ENCODE data around the gene AGBL1. TPM values are rescaled to one million over a fixed set of nuclear protein-coding genes. Genes with fewer than 3 reads are reported as not detected.

Gene AGBL1
- total and polyA plus RNA-seq, 11 donors: under 0.01 to 0.08 (median 0.02) TPM; not detected in 8

- H3K4me3 ChIP-seq: no peak overlapping the region
- no peaks in the 10 kb centered on the region for H3K9me3 ChIP-seq
- no peaks in the 10 kb centered on the region for H3K4me1 ChIP-seq
- intact Hi-C loops (cut with DNase I): loop anchor here in 3 of 10 donors (5.0 to 10.0 kb wide), 2 partner anchors 117 to 509 kb away; no protein-coding TSS in a partner anchor
- no peaks in the 10 kb centered on the region for H3K36me3 ChIP-seq
- 56 to 65% (median 61%) methylated on average over 7 of the region's 7 CpGs for WGBS, 4 donors
- DNase-seq (no peak), ATAC-seq (no peak)
- TF ChIP-seq CTCF (IDR thresholded peaks at IDR 0.05) (no peak), POLR2A (IDR thresholded peaks at IDR 0.05) (no peak)
- no peaks in the 10 kb centered on the region for H3K27me3 ChIP-seq
- no peak overlapping the region for H3K27ac ChIP-seq
Observed at GRCh38 chr15:86744198-86744780, 664.6 kb downstream of the AGBL1 start.

GRCh38 chr15:86751116-86751515 is 671.4 kb downstream of the AGBL1 start:
- TF ChIP-seq CTCF (IDR thresholded peaks at IDR 0.05): no peak
- TF ChIP-seq POLR2A (IDR thresholded peaks at IDR 0.05): no peak
- 58 to 86% (median 72%) methylated on average over 1 of the region's 1 CpG for WGBS, 4 donors
- Histone ChIP-seq H3K36me3 (no peaks in the 10 kb centered on the region), H3K27ac (no peak overlapping the region), H3K27me3 (no peaks in the 10 kb centered on the region), H3K4me1 (no peaks in the 10 kb centered on the region), H3K9me3 (no peaks in the 10 kb centered on the region), H3K4me3 (no peak overlapping the region)
- intact Hi-C loops (cut with DNase I): no loop called here
- ATAC-seq (no peak), DNase-seq (no peak)

- WGBS, 4 donors: 61 to 75% (median 67%) methylated on average over 3 of the region's 3 CpGs
- Histone ChIP-seq H3K9me3 (no peaks in the 10 kb centered on the region), H3K27ac (no peak overlapping the region), H3K36me3 (no peaks in the 10 kb centered on the region), H3K27me3 (no peaks in the 10 kb centered on the region), H3K4me3 (peak overlapping the region in 1 of 12 donors; percentile 19), H3K4me1 (peaks cover 0 to 4% (median 0%) of the 10 kb centered on the region in 12 donors)
- DNase-seq (no peak), ATAC-seq (no peak)
- intact Hi-C loops (cut with DNase I): no loop called here
- TF ChIP-seq CTCF (IDR thresholded peaks at IDR 0.05) (no peak), POLR2A (IDR thresholded peaks at IDR 0.05) (no peak)
Observed at GRCh38 chr15:86754846-86755245, 675.2 kb downstream of the AGBL1 start.

GRCh38 chr15:86756688-86757087 is 677.0 kb downstream of the AGBL1 start:
- Histone ChIP-seq H3K27me3 (no peaks in the 10 kb centered on the region), H3K4me1 (peaks cover 0 to 7% (median 0%) of the 10 kb centered on the region in 12 donors), H3K9me3 (no peaks in the 10 kb centered on the region), H3K4me3 (no peak overlapping the region), H3K27ac (no peak overlapping the region), H3K36me3 (no peaks in the 10 kb centered on the region)
- DNase-seq (no peak), ATAC-seq (no peak)
- intact Hi-C loops (cut with DNase I): no loop called here
- TF ChIP-seq CTCF (IDR thresholded peaks at IDR 0.05) (peak in 3 of 12 donors; percentile 10 to 18 (median 14)), POLR2A (IDR thresholded peaks at IDR 0.05) (no peak)
- 93 to 94% (median 94%) methylated on average over 3 of the region's 3 CpGs for WGBS, 4 donors

Data from heart left ventricle (tissue), 16 donors.